HUDEP-2 (cell line): ENCODE data around the gene TNS3.

Source experiments
- DNase-seq, 76 experiments: peaks; one replicate each; lab custom pipeline; 2025; ENCODE audit not compliant: unreplicated experiment in 76 of 76; lab: John Stamatoyannopoulos, UW

Gene TNS3

DNA sequence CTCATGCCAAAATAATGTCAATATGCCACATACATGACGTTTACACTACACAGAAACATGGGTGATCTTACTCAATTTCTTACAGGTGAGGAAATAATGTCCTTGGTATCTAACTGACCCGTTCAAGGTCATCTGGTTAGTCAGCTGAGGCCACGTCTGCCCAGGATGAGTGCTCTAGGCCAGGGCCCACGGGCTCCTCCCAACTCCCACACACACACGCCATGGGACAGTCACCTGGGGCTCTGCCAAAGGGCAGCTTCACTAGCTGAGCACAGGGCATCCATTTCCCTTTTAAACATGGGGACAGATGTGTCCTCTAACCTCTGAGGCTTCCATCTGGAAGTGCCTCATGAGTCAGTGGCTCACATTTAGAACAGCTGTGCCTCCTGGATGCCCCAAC is 123.9 kb downstream of the TNS3 start:
- DNase-seq: peak in 67 of 76 experiments; percentile 6 to 87 (median 58)

DNA sequence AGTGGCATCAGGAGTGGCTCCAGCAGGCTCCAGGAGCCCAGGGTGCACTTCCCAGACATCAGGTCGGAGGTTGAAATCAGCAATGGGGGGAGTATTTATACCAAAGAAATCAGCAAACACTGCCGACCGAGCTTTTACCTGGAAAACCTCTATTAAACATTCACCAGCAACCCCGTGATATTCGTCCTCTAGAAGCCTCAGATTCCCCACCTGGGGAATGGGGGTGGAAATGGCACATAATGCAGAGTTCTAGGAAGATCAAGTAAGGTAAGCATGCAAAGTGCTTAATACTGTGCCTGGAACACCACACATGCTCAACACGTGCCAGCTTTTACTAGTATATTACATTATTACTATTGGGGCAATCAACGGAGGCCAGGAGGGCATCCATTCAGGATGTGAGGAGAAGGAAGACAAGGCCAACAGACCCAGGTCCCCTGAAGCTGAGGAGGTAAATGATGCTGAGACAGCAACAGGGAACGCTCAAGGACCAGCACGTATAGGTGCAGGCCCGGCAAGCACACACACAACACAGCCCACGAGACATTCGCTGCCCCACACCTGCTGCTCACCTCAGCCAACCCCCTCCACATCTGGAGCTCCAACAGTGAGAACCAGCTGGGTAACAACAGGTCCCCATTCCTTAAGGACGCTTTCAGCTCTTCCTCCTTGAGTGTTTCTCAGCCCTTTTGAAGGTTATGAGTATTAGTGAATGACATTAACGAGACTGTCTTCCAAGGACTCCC is 125.5 kb downstream of the TNS3 start:
- DNase-seq: no peak

DNA sequence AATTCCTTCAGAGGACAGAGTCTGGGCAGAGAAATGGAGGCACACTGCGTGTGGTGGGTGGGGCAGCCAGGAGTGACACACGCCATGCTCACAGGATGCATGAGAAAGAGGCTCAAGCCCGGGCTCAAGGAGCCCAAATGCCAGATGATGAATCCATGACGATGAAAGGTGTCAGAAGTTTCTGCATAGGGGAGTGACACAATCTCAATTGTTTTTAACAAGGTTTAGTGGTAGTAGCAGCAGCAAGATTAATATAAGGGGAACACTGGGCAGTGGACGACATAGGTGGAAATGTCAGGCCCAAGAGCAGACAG is 126.1 kb downstream of the TNS3 start:
- no peak for DNase-seq

DNA sequence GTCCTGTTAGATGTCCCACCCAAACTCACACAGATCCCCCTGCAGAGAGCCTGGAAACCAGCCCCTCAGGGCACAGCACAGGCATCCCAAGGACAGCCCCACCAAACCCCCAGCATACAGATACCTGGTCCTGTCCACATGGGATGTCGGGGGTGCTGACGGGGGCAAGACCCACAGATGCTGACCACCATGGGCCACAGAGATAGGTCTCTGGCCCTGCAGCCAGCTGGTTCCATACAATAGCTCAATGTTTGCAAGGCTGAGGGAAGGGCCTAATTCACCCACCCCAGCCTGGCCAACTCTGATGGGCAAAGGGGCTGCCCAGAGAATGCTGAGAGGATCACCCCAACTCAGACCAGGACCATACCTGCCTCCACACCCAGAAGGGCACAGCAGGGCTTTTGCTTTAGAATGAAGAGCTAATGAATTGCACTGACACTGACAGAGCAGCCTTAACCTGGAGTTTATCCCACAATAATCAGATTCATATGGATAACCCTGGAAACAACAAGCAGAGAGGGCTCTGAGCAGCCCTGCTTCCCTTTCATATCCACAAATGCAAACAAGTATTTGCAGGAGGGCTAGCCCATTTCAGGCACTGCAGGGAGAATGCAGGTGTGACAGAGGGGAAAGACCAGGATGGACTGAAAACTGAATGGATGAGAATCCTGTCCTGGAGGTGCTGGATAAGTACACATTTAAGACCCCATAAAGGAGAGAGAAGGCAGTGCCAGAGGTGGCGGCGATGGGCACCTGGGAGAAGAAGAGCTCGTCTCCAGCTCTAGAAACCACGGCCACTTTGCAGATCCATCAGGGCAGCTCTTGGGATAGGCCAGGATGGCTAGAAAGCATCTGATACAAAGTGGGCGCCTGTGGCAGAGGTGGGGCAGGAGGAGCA is 126.7 kb downstream of the TNS3 start:
- DNase-seq: no peak

DNA sequence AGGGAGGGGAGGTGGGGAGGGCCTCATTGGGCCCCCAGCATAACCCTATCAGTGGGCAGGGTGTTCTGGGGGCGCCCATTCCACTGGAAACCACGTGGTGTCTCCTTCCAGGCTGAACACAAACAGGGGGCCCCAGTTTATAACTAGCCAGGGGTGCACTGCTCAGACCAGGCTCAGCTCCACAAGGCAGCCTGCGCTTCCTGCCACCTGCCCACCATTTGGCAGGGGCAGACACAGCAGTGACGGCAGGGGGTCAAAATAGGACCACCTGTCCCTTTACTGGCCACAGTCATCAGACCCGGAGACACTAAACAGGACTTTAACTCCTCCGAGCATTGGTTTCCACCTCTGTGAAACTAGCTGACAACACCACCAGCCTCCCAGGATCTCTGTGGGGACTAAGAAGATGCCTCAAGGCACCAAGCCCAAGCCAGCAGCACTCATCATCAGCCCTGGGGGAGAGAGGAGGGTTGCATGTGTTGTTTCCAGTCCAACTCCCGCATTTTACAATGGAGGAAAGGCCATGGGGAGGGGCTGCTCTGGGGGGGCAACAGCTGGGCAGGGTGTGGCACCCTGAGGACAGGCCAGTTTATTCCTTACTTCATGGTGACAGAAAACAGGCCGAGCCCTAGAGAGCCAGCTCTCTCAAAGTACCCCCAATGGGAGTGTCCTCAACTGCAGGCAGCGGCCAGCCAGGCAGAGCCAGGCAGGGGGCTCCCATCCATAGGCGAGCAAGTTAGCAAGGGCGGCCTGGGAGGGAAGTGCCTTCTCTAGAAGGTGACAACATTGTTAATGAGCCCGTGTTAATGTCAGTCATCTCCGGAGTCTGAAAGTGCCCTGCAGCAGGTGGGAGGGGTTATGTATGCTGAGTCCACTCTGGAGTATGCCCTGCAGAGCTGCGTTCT is 127.6 kb downstream of the TNS3 start:
- DNase-seq: no peak

DNA sequence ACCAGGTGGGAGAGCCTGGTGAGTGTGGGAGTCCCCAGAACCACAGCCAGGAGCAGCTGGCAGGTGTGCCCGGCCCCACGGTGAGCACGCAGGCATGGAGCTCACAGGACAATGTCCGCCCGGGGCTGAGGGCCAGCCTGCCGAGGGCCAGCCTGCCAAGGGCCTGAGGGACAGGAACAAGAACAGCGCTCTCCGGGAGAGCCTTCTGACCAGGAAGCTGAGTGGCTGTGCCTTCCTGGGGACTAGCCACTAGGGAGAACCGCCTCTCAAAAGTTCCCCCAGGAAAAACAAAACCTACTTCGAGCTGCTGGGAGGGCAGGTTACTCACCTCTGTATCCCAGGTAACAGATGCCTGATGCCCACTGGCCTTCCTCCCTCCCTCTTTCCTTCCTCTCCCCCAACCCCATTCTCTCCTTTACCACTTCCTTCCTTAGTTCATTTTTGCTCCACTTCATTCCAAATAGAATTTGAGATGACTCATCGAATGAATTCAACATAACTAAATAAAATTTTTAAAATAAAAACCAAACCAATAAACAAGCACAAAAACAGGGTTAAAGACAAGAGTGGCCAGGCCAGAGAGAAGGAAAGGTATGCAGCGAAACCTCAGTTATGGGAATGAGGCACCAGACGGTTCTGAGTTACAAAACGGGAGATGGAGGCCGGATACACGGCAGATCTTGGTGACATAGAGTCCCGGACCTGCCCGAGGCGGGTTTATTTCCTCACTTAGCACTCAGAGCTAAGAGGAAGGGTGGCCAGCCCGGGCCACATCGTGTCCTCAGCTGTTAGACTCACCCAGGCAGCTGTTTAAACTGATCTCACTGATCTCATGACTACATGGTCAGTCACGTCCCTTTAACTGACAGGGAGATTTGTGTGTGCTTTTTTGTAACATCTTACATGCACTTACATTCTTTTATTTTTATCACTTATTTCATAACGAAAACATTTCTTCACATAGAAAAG is 128.5 kb downstream of the TNS3 start:
- DNase-seq: peak in 2 of 76 experiments; percentile 7 to 8

DNA sequence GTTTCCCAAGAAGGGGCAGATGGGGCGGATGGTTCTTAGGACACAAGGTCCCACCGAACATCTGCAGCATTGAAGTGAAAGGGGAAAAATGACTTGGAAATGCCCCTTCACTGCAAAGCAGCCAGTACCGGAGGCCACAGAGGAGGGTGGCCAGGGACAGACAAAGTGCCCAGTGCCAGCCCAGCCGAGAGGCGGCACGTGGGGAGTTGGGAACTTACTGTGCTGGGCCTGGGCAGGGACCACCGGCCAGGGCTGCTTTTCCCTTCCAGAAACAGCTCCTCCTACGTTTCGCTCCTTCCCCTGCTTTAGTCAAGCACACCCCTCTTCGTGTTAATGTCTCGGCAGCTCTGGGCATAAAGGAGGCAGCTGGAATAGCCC is 129.2 kb downstream of the TNS3 start:
- DNase-seq: no peak

DNA sequence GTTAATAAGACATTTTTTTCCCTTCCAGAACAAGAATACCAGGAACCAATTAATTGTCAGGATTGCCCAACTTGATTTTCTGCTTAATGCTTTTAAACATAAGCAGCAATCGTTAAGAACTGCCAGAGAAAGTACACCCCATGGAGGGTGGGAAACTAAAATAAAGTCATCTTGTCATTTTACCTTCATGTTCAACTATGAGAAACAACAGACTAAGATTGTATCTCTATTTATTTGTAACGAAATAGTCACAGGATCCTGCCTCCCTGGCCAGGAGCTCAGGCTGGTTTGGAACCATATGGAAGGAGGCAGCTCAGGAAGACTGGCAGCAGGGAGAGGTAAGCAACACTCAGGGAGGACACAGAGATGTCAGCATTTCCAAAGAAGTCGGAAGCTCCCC is 129.6 kb downstream of the TNS3 start:
- DNase-seq: no peak

DNA sequence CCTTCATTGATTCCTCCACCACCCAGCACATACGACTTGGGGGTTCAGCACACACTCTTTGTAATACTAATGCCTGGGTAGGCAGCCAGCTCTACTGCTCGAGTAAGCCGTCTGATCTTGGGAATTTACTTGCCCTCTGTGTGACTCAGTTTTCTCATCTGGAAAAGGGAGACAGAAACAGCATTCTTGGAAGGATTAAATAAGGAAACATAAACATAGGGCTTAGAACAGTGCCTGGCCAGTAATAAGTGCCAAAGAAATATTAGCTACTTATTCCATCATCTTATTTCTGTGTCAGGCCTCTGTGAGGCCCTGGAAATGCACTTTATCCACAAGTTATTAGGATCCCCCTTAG is 130.1 kb downstream of the TNS3 start:
- no peak for DNase-seq

DNA sequence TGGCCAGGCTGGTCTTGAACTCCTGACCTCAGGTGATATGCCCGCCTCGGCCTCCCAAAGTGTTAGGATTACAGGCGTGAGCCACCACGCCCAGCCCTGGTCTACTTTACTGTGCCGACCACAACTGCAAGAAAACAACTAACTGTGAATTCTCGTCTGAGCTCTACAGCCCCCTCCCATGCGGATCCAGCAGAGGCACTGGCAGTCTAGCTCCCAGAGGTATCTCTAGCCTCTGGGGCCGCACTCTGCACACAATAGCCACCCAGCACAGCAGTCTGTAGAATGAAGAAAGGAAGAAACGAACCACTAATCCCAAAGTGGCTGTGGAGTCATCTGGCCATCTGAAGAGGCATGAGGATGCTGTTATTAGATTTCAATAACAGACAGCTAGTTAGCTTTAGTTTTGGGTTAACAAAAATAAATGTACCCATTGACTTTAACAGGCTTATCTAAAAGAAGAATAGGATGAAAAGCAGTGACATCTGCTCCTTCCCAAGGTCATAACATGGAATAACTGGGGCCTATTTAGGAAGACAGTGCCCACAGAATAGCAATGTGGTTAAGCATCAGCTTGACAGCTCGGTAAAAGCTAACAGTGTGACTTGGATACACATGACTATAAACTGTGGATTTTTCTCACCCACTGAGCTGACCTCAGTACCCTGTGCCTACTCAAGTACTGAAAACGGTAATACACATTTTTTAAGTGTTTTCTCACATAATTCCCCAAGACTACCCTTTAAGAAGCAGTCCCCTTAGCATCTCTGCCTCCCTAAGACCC is 131.9 kb downstream of the TNS3 start:
- no peak for DNase-seq

DNA sequence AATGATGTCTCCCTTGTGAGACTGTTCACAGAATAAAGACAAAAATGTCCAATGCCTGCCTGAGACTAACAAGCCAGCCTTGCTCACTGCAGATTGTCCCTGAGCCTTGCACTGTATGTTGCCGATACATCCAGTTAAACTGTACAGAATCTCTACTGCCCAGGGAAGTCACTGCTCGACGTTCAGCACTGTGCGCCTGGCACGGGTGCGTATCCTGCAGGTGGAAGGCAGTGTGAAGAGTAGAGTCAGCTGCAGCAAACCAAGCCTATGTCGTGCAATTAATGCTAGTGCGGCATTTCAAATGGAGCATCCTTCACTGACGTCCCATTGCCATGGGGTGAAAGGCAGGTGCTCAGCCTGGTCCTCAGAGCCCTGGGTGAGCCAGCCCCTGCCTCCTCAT is 132.9 kb downstream of the TNS3 start:
- DNase-seq: no peak

DNA sequence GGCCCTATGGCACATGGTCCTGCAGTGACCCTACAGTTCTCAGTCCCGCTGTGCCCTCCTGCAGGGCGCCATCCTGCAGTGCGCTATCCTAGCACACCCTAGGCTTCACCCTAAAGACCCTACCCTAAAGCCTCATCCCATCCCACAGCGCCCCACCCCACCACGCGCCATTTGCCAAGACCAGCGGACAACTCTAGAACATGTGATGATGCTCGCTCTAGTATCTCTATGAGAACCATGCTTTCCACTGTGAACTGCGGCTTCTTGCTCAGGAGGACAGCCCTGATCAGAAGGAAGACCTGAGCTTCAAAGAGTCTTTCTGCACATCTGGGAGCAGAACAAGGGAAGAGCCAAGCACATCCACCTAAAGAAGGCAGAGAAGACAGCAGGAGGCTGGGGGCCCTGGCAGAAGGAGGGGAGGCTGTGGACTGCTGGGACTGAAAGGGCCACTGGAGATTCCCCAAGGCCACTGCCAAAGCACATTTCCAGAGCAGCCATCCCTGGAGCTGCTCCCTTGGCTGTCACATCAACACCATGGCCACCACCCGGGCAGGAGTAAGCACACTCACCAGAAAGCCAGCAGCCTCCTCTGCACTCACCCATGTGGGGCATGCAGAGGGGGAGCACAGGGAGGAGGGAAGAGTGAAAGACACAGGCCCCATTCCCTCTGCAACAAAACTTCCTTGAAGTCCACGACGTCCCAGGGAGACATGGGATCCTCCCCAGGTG is 134.1 kb downstream of the TNS3 start:
- no peak for DNase-seq

DNA sequence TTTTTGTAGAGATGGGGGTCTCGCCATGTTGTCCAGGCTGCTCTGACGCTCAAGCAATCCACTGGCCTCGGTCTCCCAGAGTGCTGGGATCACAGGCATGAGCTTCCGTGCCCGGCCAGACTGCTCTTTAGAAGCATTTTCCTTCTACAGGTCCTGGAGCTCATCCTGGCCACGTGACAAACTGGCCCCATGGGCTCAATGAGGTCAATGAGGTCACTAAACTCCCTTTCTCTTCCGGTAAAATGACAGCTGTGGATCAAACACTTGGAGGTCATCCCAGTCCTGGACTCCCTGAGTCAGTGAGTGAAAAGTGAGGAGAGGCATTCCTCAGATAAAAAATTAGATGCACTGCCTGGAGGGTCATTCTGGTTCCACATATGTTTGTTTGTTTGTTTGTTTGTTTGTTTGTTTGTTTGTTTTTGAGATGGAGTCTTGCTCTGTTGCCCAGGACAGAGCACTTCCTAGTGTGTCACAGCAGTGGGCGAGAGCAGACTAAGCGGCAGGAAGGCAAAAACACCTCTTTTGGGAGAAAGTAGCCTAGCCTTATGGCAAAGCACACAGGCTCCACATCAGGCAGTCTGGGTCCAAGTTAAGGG is 134.9 kb downstream of the TNS3 start:
- DNase-seq: no peak

DNA sequence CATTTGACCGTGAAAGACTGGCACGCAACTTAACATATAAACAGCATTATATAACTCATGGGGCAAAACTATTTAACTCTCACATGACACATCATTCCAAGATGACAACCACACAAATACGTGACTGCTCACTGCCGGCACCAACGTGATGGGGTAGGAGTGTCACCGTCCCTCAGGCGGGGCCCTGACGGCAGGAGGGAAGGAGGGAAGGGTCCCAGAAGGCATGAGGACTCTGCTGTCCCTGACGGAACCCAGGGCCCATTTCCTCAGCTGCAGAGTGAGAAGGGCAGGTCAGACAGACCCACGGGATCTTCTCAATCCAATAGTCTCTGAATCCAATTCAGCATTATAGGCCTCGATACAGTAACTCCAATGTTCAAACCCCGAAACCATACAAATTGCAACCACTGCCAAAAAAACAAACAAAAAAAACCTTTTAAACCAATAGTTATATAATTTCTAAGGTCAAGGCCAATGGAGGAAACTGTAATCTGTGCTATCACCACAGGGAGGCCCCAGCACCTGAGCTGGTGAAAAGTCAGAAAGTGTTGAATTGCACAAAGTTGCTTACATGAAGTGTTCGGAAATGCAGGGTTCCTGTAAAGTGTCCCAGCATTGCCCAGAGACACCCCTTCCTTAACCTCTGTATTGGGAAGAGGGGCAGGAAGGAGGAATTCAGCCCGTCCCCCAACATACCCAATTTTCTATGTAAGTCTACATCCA is 137.4 kb downstream of the TNS3 start:
- DNase-seq: peak in 7 of 76 experiments; percentile 6 to 30 (median 8)

DNA sequence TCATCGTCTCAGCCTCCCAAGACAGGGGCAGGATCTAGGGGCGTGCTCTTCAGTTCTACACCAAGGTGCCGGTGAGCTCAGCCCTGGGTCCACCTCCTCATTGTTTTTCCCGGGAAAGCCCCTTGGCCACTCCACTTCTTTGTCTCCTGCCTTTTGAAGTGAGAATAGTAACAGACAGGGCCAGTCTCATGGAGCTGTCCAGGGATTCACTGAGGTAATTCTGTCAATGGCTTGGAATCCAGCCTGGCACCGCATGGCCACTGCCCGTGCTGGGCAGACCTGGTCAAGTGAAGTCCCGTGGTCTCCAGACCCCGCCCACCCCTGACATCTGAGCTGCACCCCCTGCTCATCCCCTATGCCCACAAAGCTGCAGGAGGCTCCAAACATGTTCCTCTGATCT is 138.9 kb downstream of the TNS3 start:
- DNase-seq: no peak

DNA sequence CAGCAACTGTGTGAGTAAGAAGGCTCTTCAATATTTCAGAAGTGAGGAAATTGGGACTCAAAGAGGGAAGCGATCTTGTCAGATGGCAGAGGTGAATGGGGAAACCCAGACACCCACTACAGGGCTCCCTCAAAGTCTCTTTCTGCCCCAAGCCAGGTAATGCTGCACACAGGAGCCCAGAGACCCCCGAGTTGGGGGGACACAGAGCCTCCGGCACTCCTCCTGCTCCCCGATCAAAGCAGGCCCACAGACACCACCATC is 139.4 kb downstream of the TNS3 start:
- no peak for DNase-seq

DNA sequence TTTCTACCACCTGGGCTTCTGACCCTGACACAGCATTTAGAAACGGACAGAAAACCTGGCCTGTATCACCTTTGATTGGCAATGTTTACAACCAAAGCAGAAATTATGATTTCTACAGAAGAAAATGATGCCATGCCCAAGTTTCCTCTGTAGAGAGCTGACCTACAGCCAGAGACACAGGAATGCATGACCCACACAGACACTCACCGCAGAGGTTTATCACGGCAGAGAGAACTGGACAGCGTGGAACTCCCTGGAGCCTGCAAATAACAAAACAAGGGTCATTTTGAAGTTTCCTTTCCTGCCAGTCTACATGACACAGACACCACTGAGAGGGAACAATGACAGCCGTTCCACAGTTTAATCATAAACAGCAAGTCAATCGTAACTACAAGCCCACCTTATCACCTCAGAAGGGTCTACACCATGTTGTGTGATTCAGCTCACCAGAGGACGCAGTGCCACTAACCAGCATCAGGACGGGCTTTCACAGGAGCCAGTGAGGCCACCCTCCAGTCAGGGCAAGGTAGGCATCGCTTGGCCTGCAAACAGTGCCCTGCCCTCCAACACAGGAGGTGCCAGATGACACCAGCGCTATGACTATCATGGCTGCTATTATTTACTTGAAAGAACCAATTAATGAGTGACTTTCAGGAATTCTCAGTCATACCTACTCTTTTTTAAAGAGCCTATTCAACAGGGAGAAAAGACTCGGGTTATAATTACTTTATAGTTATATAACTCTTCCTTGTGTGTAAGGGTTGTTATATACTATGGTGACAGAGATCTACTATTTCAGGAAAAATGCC is 139.9 kb downstream of the TNS3 start:
- DNase-seq: no peak
